Left cardiac atrium (tissue), 4 donors: ENCODE results near the gene NABP2. TPM values are rescaled to one million over a fixed set of nuclear protein-coding genes. Genes with fewer than 3 reads are reported as not detected.

Experiments used
- ATAC-seq, 2 donors: fragments of 200-7000 bp; cut with Tn5 transposase; one replicate each; pipeline ENCODE4 v1.9.1; 2020; ENCODE audit warnings: mild to moderate bottlenecking in 2 of 2, moderate library complexity in 2 of 2
- DNase-seq: peaks from one replicate; pipeline ENCODE4 v3.0.0-alpha.2; 2020
- intact Hi-C, 2 donors: fragments of 100-400 bp; cut with DNase I; formaldehyde crosslinking; loops; one replicate each; pipeline versions ENCODE4 v1.14.1 to v1.15.1; 2022 to 2023
- total RNA-seq, 2 donors: library from RNA; stranded (reverse); fragmentation: NEBNext Ultra II Directional; extraction: Animal tissue kit (Norgen Biotek cat#: 25700); gene quantifications; one replicate each; pipeline ENCODE4 v1.2.1, GENCODE V29; 2021
- donor health status: DM: no; HTN: yes; CAD: no.
- donor health status: DM: no; HTN: yes; CAD: no; lungs with severe emphysema.
- donor health status: DM: yes; HTN: yes; CAD: no.
- donor health status: Dilated cardiomyopathy.

Gene NABP2
- total RNA-seq, 2 donors from 2014 or later = 19.4 to 21.7 TPM

DNA sequence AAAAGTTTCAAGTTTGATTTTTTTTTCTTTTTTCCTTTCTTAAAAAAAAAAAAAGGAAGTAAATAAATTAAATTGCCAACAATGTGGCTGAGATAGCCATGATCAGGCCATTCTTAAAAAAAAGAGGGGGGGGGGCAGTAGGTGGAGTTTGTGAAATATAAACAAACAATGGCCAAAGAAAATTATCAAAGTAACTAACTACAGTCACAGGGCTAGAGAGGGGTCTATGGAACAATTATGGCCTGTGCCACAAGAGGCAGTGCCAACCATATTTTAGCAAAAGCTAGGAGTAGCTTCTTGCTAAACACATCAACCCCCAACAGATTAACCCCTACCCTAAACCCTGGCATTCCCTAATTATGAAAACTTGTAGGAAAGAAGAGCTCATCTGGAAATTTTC is 18.7 kb upstream of the NABP2 start:
- ATAC-seq = no peak
- intact Hi-C loops = no loop called here
- no peak for DNase-seq

DNA sequence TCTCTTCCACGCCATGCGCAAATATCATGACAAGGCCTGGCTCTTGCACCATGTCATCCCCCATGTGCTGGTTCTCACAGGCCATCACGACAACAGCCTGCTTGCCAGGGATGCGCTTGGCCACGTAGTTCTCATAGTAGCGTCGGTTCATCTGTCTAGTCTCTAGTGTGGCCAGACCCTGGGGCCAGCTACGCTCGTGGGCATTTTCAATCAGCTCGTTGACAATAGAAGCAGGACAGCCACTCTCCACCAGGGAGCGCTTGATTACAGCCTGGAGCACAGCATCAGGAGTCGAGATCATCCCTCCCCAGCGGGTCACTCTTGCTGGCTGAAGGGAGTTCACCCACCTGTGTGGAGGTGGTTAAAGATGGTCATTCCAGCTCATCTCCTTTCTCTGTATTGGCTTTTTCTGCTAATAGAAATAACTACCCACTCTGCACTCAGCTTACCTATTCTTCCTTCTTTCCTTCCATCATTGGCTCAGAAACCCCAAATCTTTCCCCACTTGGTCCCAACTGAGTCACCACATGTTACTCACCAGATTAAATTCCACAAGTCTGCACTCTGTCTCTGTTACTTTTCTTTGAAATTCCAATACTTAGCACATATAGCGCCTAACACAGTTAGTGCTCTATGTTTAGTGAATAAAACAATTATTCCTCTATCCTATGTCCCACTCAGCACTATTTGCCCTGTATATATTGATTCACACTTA is 17.5 kb upstream of the NABP2 start:
- DNase-seq = peak; percentile 54
- peak; percentile 67 to 71 for ATAC-seq
- intact Hi-C loops = no loop called here

DNA sequence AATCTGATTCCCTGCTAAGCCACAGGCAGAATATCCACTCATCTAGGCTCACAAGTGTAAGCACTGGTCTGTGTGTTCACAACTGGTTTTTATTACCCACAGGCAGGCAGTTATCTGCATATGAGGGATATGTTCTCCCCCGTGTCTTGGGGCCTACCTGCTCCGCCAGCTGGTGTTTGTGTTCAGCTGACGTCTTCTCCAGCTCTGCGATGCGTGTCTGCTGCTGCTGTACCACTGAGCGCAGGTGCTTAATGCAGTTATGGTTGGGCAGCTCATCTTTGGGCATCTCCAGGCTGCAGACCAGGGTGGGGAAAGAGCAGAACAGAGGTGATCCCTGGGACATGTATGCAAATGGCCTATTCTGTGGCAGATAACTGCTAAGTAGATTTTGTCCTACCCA is 16.1 kb upstream of the NABP2 start:
- ATAC-seq (no peak), DNase-seq (no peak)
- intact Hi-C loops = no loop called here

DNA sequence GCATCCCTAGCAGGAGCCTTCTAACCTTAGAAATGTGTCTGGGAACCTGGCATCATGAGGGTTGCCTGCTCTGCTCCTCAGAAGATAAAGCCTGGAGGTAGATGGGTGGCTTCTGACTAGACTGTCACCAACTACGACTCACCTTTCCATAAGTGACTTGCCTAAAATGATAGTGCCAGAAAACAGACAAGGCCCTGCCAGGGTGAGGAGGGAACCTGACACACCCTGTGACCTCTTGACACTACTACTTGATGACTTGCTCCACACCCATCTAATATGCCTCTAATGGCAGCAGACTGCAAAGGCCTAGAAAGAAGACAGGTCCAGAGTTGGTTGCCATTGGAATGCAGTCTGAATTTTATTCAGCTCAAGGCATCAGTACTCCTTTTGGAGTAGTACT is 11.8 kb upstream of the NABP2 start:
- ATAC-seq = no peak
- DNase-seq = no peak
- intact Hi-C loops = no loop called here

DNA sequence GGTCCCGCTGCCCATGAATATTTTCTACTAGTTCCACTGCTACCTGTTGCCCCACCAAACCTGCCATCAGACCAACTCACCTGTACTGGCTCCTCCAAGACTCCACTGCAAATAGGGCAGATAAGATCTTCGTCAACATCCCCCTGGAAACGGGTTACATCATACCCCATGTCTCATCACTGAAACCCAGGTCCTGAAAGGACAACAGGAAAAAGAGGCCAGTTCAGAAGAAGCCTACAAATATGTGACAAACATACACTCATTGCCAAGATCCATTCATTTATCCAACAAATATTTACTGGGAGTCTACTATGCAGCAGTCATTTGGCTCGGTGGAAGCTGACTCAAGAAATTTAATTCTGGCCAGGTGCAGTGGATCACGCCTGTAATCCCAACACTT is 10.3 kb upstream of the NABP2 start:
- intact Hi-C loops = no loop called here
- DNase-seq = no peak
- no peak for ATAC-seq

DNA sequence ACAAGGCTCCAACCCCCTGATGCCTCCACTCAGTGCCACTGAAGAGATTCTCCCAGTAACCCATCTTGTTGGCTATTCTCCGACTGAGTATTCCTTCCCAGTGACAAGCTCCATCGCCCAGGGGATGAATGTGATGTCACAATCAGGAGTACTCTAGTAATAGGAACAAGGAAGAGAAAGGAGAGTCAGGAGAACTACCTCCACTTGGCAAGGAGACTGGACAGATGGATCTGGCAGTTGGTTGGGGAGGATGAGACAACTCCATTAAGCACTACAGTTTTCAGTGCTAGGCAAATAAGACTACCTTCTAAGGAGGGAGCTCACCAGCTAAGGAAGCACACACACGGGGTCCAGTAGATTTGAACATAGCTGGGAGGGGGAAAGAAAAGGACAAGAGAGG is 7.7 kb upstream of the NABP2 start:
- ATAC-seq (no peak), DNase-seq (no peak)
- intact Hi-C loops = no loop called here

GRCh38 chr12:56219840-56220239 is 4.3 kb upstream of the NABP2 start:
- intact Hi-C loops = loop anchor here in 1 of 2 donors (5.0 kb wide), 1 partner anchor 33 kb away; the partner anchor contains the start of gene SMARCC2
- ATAC-seq (no peak), DNase-seq (no peak)

GRCh38 chr12:56220611-56221231 is 3.4 kb upstream of the NABP2 start:
- intact Hi-C loops = loop anchor here in 1 of 2 donors (5.0 kb wide), 1 partner anchor 33 kb away; the partner anchor contains the start of gene SMARCC2
- ATAC-seq (no peak), DNase-seq (no peak)

DNA sequence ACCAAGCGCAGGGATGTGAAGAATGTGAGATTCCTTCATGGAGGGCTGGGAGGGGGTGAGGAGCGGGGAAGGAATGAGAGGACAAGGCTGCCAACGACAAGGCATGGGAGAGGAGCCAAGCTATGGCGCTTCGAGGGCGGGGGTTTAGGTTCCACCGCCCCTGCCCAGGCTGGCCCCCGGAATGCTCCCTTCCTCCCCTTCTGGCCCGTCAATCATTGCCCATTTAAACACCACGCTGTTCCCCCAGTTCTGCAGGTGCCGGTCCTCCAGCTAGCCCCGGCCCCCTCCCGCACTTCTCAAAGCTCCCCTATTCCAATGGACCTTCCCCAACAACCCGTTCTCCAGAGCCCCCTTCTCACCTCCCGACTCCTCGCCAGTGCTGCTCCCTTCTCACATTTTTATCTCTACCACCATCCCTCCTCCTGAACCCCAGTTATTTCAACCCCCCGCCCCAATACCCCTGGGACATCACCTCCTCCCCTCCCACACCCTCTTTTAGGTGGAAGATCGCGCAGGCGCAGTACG is 2.8 kb upstream of the NABP2 start:
- ATAC-seq (peak; percentile 42 to 56), DNase-seq (peak; percentile 66)
- intact Hi-C loops = loop anchor here in 1 of 2 donors (5.0 kb wide), 1 partner anchor 34 kb away; the partner anchor contains the start of gene SMARCC2

- intact Hi-C loops = loop anchor here in 1 of 2 donors (5.0 kb wide), 1 partner anchor 35 kb away; the partner anchor contains the start of gene SMARCC2
- ATAC-seq (peak; percentile 85 to 93), DNase-seq (peak; percentile 97)
Measured at GRCh38 chr12:56221757-56222530, 2.2 kb upstream of the NABP2 start, which contains the start of gene RNF41. Gene RNF41, minus strand, starts transcription at chr12:56221922. Its CDS starts 7,875 bp downstream, at chr12:56214047.

GRCh38 chr12:56222531-56222895 is 1.6 kb upstream of the NABP2 start:
- intact Hi-C loops = loop anchor here in 1 of 2 donors (5.0 kb wide), 1 partner anchor 35 kb away; the partner anchor contains the start of gene SMARCC2
- DNase-seq = no peak
- no peak for ATAC-seq

DNA sequence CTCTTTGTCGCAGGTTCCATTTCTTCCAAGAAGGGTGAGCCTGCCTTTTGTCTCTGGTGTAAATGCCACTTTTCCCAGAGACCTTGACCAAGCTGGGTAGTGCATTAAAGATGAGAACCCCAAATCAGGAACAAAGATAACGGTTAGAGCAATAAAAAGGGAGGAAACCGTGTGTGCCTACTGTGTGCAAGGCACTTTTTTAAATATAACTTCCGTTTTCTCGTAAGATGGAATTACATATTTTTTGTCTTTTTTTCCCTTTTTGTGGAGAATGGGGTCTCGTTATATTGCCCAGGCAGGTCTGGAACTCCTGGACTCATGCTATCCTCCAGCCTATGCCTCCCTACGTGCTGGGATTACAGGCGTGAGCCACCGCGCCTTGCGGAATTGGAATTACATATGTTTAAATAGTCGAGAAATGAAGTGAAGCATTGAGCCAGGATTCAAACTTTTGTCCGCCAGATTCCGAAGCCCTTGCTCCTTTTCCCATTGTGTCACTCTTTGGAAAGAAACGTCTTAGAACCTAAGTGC is 506 bp upstream of the NABP2 start:
- ATAC-seq (no peak), DNase-seq (no peak)
- intact Hi-C loops = loop anchor here in 1 of 2 donors (5.0 kb wide), 1 partner anchor 36 kb away; the partner anchor contains the start of gene SMARCC2

- ATAC-seq (no peak), DNase-seq (no peak)
- intact Hi-C loops = loop anchor here in 1 of 2 donors (5.0 kb wide), 1 partner anchor 38 kb away; the partner anchor contains the start of gene SMARCC2
Measured at GRCh38 chr12:56224954-56225353, 812 bp downstream of the NABP2 start.

DNA sequence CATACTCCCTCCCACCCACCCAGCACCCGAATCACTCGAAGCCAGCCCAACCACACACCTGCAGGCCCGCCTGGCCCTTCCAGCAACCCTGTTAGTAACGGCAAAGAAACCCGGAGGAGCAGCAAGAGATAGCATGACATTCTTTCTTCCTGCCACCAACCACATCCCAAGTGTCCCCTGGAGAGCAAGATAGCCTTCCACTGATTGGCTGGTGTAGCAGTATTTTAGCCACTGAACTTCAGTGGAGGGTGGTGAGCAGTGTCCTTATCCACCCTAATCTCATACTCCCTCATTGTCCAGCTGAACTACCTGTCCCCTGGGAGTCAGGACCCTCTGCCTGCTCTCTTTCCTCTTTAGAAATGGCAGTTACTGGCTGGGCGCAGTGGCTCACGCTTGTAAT is 4.9 kb downstream of the NABP2 start:
- DNase-seq (no peak), ATAC-seq (no peak)
- intact Hi-C loops = no loop called here

DNA sequence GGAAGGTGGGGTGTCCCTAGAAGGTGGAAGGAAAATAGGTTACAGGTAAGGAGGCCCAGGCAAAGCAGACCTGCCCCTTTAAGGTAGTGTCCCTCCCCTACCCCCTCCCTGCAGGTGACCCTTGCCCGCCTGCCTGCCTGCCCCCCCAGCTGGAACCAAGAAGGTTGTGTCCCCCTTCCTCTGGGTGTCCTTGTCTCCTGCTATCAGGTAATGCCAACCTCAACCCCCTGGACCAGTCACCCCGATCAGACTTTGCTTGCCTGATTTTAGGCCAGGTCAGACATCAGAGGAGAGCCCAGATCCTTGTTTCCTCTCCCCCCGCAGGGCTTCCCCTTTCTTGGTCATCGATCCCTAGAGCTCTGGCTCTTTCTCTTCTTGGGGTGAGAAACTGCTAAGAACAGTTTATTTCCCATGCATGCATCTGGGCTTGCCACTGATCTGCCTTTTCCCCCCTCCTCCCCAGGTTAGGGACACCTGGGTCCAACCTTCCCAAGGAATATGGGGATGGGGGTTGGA is 5.8 kb downstream of the NABP2 start, which contains the start of gene SLC39A5:
SLC39A5 (plus strand) TSS at position 136 of the 516 bp plus-strand sequence. CDS start 1,224 bp downstream, outside the sequence.
- ATAC-seq = no peak
- no peak for DNase-seq
- intact Hi-C loops = no loop called here

DNA sequence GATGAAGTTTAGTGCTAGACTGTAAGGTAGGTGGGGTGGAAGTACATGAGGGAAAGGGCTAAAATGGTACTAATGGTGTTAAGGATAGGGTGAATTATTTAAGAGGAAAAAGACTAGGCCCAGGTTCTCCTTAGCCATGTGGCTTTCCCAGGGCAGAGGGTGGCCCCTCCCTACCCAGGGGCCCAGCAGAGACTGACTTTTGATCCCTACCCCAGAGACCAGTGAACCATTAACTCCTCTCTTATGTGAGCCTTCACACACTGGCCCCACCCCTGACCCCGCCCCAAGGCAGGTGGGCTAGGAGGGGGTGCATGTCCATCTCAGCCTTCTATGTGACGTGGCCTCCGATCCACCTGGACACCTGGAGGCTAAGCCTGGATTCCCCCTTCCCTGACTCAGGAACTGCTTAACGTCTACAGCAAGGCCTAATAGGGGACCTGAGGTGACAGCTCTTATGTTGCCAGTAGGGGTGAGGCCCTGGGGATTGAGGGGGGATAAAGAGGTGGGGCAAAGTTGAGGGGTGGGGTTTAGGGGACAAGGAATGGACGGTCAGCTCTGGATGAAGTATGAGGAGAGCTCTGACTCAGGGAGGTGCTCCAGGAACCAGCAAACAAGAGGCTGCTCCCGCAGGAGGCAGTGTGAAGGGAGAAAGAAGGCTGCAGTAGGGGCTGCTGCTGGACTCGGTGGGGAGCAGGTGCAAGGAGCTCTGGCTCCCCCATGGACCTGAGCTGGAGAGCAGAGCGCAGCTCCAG is 6.5 kb downstream of the NABP2 start:
- intact Hi-C loops = no loop called here
- ATAC-seq (no peak), DNase-seq (no peak)

DNA sequence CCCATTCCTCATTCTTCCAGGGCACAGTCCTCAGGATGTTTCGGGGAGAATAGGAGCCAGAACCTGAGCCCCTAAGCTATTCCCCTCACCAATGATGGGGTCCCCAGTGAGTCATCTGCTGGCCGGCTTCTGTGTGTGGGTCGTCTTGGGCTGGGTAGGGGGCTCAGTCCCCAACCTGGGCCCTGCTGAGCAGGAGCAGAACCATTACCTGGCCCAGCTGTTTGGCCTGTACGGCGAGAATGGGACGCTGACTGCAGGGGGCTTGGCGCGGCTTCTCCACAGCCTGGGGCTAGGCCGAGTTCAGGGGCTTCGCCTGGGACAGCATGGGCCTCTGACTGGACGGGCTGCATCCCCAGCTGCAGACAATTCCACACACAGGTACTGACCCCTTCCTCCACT is 7.0 kb downstream of the NABP2 start:
- ATAC-seq = peak in 1 of 2 donors; percentile 10
- DNase-seq = no peak
- intact Hi-C loops = no loop called here
